GM18907 (cell line): Measurements from ENCODE around the gene PHACTR2.

Experiments
- ATAC-seq: cut with Tn5 transposase; IDR thresholded peaks from one replicate; pipeline ENCODE4 v1.9.1; 2021; ENCODE audit warnings: mild to moderate bottlenecking, moderate library complexity; ENCODE audit not compliant: unreplicated experiment

PHACTR2 gene

GRCh38 chr6:143674483-143675381 lies 3.0 kb upstream of the PHACTR2 start:
- ATAC-seq = no peak

GRCh38 chr6:143675382-143675900 lies 2.3 kb upstream of the PHACTR2 start:
- ATAC-seq = no peak

GRCh38 chr6:143675946-143676345 lies 1.8 kb upstream of the PHACTR2 start:
- ATAC-seq = no peak

GRCh38 chr6:143676437-143677045 lies 1.2 kb upstream of the PHACTR2 start:
- ATAC-seq = no peak

GRCh38 chr6:143677577-143677890 lies 231 bp upstream of the PHACTR2 start:
- ATAC-seq = no peak

GRCh38 chr6:143679041-143679440 lies 1.3 kb downstream of the PHACTR2 start:
- no peak for ATAC-seq

- ATAC-seq = no peak
Measured at GRCh38 chr6:143680141-143680540, 2.4 kb downstream of the PHACTR2 start.

GRCh38 chr6:143682805-143683204 lies 5.0 kb downstream of the PHACTR2 start:
- no peak for ATAC-seq

- no peak for ATAC-seq
Measured at GRCh38 chr6:143684486-143684885, 6.7 kb downstream of the PHACTR2 start.

GRCh38 chr6:143685653-143686052 lies 7.9 kb downstream of the PHACTR2 start:
- ATAC-seq = no peak

GRCh38 chr6:143687591-143687990 lies 9.8 kb downstream of the PHACTR2 start:
- ATAC-seq = no peak

- ATAC-seq = no peak
Measured at GRCh38 chr6:143688681-143689080, 10.9 kb downstream of the PHACTR2 start.

- no peak for ATAC-seq
Measured at GRCh38 chr6:143689852-143690251, 12.1 kb downstream of the PHACTR2 start.

GRCh38 chr6:143691155-143691554 lies 13.4 kb downstream of the PHACTR2 start:
- no peak for ATAC-seq

- ATAC-seq = no peak
Measured at GRCh38 chr6:143691900-143692636, 14.3 kb downstream of the PHACTR2 start.

GRCh38 chr6:143692696-143693095 lies 14.9 kb downstream of the PHACTR2 start:
- ATAC-seq = no peak

GRCh38 chr6:143694013-143694412 lies 16.2 kb downstream of the PHACTR2 start:
- no peak for ATAC-seq

GRCh38 chr6:143694560-143694959 lies 16.8 kb downstream of the PHACTR2 start:
- no peak for ATAC-seq

GRCh38 chr6:143695130-143695968 lies 17.6 kb downstream of the PHACTR2 start:
- ATAC-seq = no peak

- ATAC-seq = no peak
Measured at GRCh38 chr6:143695969-143696663, 18.4 kb downstream of the PHACTR2 start.
